HTERT RPE-1 (cell line): ENCODE data around the gene GON7.
"Not testable (repeated sequence)": the region's sequence is repeated elsewhere in the genome, so short reads cannot be mapped to it uniquely, and the experiment has no call there.

Source experiments
- in situ Hi-C: fragments of 300-500 bp; cut with MboI; formaldehyde crosslinking; loops from 4 replicates; pipeline ENCODE4 v1.14.3; 2020; ENCODE audit warnings: low sequenced_read_pairs

GON7 gene

GRCh38 chr14:93200553-93200952, 6.3 kb downstream of the GON7 start:
- in situ Hi-C loops = no loop called here

- in situ Hi-C loops = no loop called here
These were observed 7.8 kb downstream of the GON7 start for GRCh38 chr14:93199031-93199430.

GRCh38 chr14:93195316-93195999, 11.4 kb downstream of the GON7 start:
- in situ Hi-C loops = no loop called here

- in situ Hi-C loops = no loop called here
These were observed 19.9 kb downstream of the GON7 start for GRCh38 chr14:93186956-93187355.

GRCh38 chr14:93186466-93186865, 20.4 kb downstream of the GON7 start:
- in situ Hi-C loops = no loop called here

GRCh38 chr14:93185349-93185720, 21.5 kb downstream of the GON7 start:
- in situ Hi-C loops = no loop called here

GRCh38 chr14:93184391-93185348, 22.2 kb downstream of the GON7 start, which contains the start of the genes LYSET and MOAP1:
TSS of gene LYSET (plus strand) at chr14:93185317. CDS start at chr14:93185406, 89 bp downstream.
TSS of gene MOAP1 (minus strand) at chr14:93184897. CDS start at chr14:93184242, 655 bp downstream.
- in situ Hi-C loops = no loop called here

GRCh38 chr14:93183596-93184317, 23.1 kb downstream of the GON7 start:
- in situ Hi-C loops = no loop called here

- in situ Hi-C loops = no loop called here
These were observed 31.4 kb downstream of the GON7 start for GRCh38 chr14:93175492-93175891.

- in situ Hi-C loops = not testable (repeated sequence)
These were observed 32.1 kb downstream of the GON7 start for GRCh38 chr14:93174731-93175130.

- in situ Hi-C loops = no loop called here
These were observed 32.9 kb downstream of the GON7 start for GRCh38 chr14:93173943-93174395.

GRCh38 chr14:93171376-93171775, 35.5 kb downstream of the GON7 start:
- in situ Hi-C loops = no loop called here

- in situ Hi-C loops = not testable (repeated sequence)
These were observed 36.7 kb downstream of the GON7 start for GRCh38 chr14:93170141-93170540.

GRCh38 chr14:93169619-93170018, 37.2 kb downstream of the GON7 start:
- in situ Hi-C loops = not testable (repeated sequence)

GRCh38 chr14:93168610-93169009, 38.3 kb downstream of the GON7 start:
- in situ Hi-C loops = not testable (repeated sequence)

- in situ Hi-C loops = not testable (repeated sequence)
These were observed 41.3 kb downstream of the GON7 start for GRCh38 chr14:93165271-93166265.

- in situ Hi-C loops = no loop called here
These were observed 43.3 kb downstream of the GON7 start for GRCh38 chr14:93163564-93163963.

GRCh38 chr14:93161411-93161940, 45.4 kb downstream of the GON7 start:
- in situ Hi-C loops = no loop called here

GRCh38 chr14:93160353-93160801, 46.5 kb downstream of the GON7 start:
- in situ Hi-C loops = no loop called here
